Measurements from ENCODE around the gene STAP1.

STAP1 gene

GRCh38 chr4:67580577-67580976 is 22.1 kb downstream of the STAP1 start:
- no peaks in the 10 kb centered on the region for H3K36me3 ChIP-seq (ENCODE audit: control insufficient read depth, insufficient read depth, low read length)
- WGBS, 2 experiments (ENCODE audit: insufficient coverage in 2 of 2): 80% methylated on average over 1 of the region's 3 CpGs; no CpG with 5 or more reads in 1 of the 2 experiments
- no peaks in the 10 kb centered on the region for H3K4me1 ChIP-seq (ENCODE audit: control insufficient read depth, insufficient read depth, low read length, poor library complexity, severe bottlenecking)
- no peak overlapping the region for H3K4me3 ChIP-seq (ENCODE audit: extremely low read depth, insufficient read depth, low read length, poor library complexity, severe bottlenecking)
- H3K9me3 ChIP-seq (ENCODE audit: control insufficient read depth, low read length): no peaks in the 10 kb centered on the region
- no peak overlapping the region for H3K27ac ChIP-seq (ENCODE audit: low read depth, low read length, severe bottlenecking)

GRCh38 chr4:67581208-67581857 is 22.8 kb downstream of the STAP1 start:
- Histone ChIP-seq H3K36me3 (ENCODE audit: control insufficient read depth, insufficient read depth, low read length) (no peaks in the 10 kb centered on the region), H3K9me3 (ENCODE audit: control insufficient read depth, low read length) (no peaks in the 10 kb centered on the region), H3K4me3 (ENCODE audit: extremely low read depth, insufficient read depth, low read length, poor library complexity, severe bottlenecking) (no peak overlapping the region), H3K27ac (ENCODE audit: low read depth, low read length, severe bottlenecking) (no peak overlapping the region), H3K4me1 (ENCODE audit: control insufficient read depth, insufficient read depth, low read length, poor library complexity, severe bottlenecking) (no peaks in the 10 kb centered on the region)
- 82 to 88% methylated on average over 4 to 6 of the region's 8 CpGs for WGBS, 2 experiments (ENCODE audit: insufficient coverage in 2 of 2)

- H3K4me1 ChIP-seq (ENCODE audit: control insufficient read depth, insufficient read depth, low read length, poor library complexity, severe bottlenecking): no peaks in the 10 kb centered on the region
- H3K4me3 ChIP-seq (ENCODE audit: extremely low read depth, insufficient read depth, low read length, poor library complexity, severe bottlenecking): no peak overlapping the region
- H3K27ac ChIP-seq (ENCODE audit: low read depth, low read length, severe bottlenecking): no peak overlapping the region
- no peaks in the 10 kb centered on the region for H3K9me3 ChIP-seq (ENCODE audit: control insufficient read depth, low read length)
- no CpG with 5 or more reads among the region's 2 CpGs for WGBS, 2 experiments (ENCODE audit: insufficient coverage in 2 of 2)
- H3K36me3 ChIP-seq (ENCODE audit: control insufficient read depth, insufficient read depth, low read length): no peaks in the 10 kb centered on the region
Measured at GRCh38 chr4:67581913-67582312, 23.4 kb downstream of the STAP1 start.

GRCh38 chr4:67584496-67584895 is 26.0 kb downstream of the STAP1 start:
- H3K4me1 ChIP-seq (ENCODE audit: control insufficient read depth, insufficient read depth, low read length, poor library complexity, severe bottlenecking): no peaks in the 10 kb centered on the region
- H3K9me3 ChIP-seq (ENCODE audit: control insufficient read depth, low read length): no peaks in the 10 kb centered on the region
- no peak overlapping the region for H3K4me3 ChIP-seq (ENCODE audit: extremely low read depth, insufficient read depth, low read length, poor library complexity, severe bottlenecking)
- no peak overlapping the region for H3K27ac ChIP-seq (ENCODE audit: low read depth, low read length, severe bottlenecking)
- H3K36me3 ChIP-seq (ENCODE audit: control insufficient read depth, insufficient read depth, low read length): no peaks in the 10 kb centered on the region

GRCh38 chr4:67587156-67587555 is 28.6 kb downstream of the STAP1 start:
- no CpG with 5 or more reads among the region's 3 CpGs for WGBS, 2 experiments (ENCODE audit: insufficient coverage in 2 of 2)
- no peaks in the 10 kb centered on the region for H3K4me1 ChIP-seq (ENCODE audit: control insufficient read depth, insufficient read depth, low read length, poor library complexity, severe bottlenecking)
- no peak overlapping the region for H3K27ac ChIP-seq (ENCODE audit: low read depth, low read length, severe bottlenecking)
- no peaks in the 10 kb centered on the region for H3K9me3 ChIP-seq (ENCODE audit: control insufficient read depth, low read length)
- no peak overlapping the region for H3K4me3 ChIP-seq (ENCODE audit: extremely low read depth, insufficient read depth, low read length, poor library complexity, severe bottlenecking)
- H3K36me3 ChIP-seq (ENCODE audit: control insufficient read depth, insufficient read depth, low read length): no peaks in the 10 kb centered on the region

- H3K36me3 ChIP-seq (ENCODE audit: control insufficient read depth, insufficient read depth, low read length): no peaks in the 10 kb centered on the region
- WGBS, 2 experiments (ENCODE audit: insufficient coverage in 2 of 2): 100% methylated on average over 1 to 2 of the region's 2 CpGs
- no peaks in the 10 kb centered on the region for H3K4me1 ChIP-seq (ENCODE audit: control insufficient read depth, insufficient read depth, low read length, poor library complexity, severe bottlenecking)
- H3K27ac ChIP-seq (ENCODE audit: low read depth, low read length, severe bottlenecking): no peak overlapping the region
- H3K9me3 ChIP-seq (ENCODE audit: control insufficient read depth, low read length): no peaks in the 10 kb centered on the region
- no peak overlapping the region for H3K4me3 ChIP-seq (ENCODE audit: extremely low read depth, insufficient read depth, low read length, poor library complexity, severe bottlenecking)
Measured at GRCh38 chr4:67593741-67594175, 35.2 kb downstream of the STAP1 start.

- no peaks in the 10 kb centered on the region for H3K36me3 ChIP-seq (ENCODE audit: control insufficient read depth, insufficient read depth, low read length)
- no peaks in the 10 kb centered on the region for H3K4me1 ChIP-seq (ENCODE audit: control insufficient read depth, insufficient read depth, low read length, poor library complexity, severe bottlenecking)
- H3K27ac ChIP-seq (ENCODE audit: low read depth, low read length, severe bottlenecking): no peak overlapping the region
- H3K4me3 ChIP-seq (ENCODE audit: extremely low read depth, insufficient read depth, low read length, poor library complexity, severe bottlenecking): no peak overlapping the region
- no peaks in the 10 kb centered on the region for H3K9me3 ChIP-seq (ENCODE audit: control insufficient read depth, low read length)
- 92 to 93% methylated on average over 2 of the region's 2 CpGs for WGBS, 2 experiments (ENCODE audit: insufficient coverage in 2 of 2)
Measured at GRCh38 chr4:67603310-67604028, 44.9 kb downstream of the STAP1 start.

GRCh38 chr4:67604029-67604381 is 45.5 kb downstream of the STAP1 start:
- Histone ChIP-seq H3K36me3 (ENCODE audit: control insufficient read depth, insufficient read depth, low read length) (no peaks in the 10 kb centered on the region), H3K4me1 (ENCODE audit: control insufficient read depth, insufficient read depth, low read length, poor library complexity, severe bottlenecking) (no peaks in the 10 kb centered on the region), H3K4me3 (ENCODE audit: extremely low read depth, insufficient read depth, low read length, poor library complexity, severe bottlenecking) (no peak overlapping the region), H3K27ac (ENCODE audit: low read depth, low read length, severe bottlenecking) (no peak overlapping the region), H3K9me3 (ENCODE audit: control insufficient read depth, low read length) (no peaks in the 10 kb centered on the region)
- WGBS, 2 experiments (ENCODE audit: insufficient coverage in 2 of 2): no CpG with 5 or more reads among the region's 2 CpGs

- Histone ChIP-seq H3K36me3 (ENCODE audit: control insufficient read depth, insufficient read depth, low read length) (no peaks in the 10 kb centered on the region), H3K9me3 (ENCODE audit: control insufficient read depth, low read length) (no peaks in the 10 kb centered on the region), H3K4me3 (ENCODE audit: extremely low read depth, insufficient read depth, low read length, poor library complexity, severe bottlenecking) (no peak overlapping the region), H3K27ac (ENCODE audit: low read depth, low read length, severe bottlenecking) (no peak overlapping the region), H3K4me1 (ENCODE audit: control insufficient read depth, insufficient read depth, low read length, poor library complexity, severe bottlenecking) (no peaks in the 10 kb centered on the region)
- WGBS, 2 experiments (ENCODE audit: insufficient coverage in 2 of 2): 100% methylated on average over 1 of the region's 3 CpGs; no CpG with 5 or more reads in 1 of the 2 experiments
Measured at GRCh38 chr4:67604749-67605148, 46.2 kb downstream of the STAP1 start.

GRCh38 chr4:67608027-67608426 is 49.5 kb downstream of the STAP1 start:
- Histone ChIP-seq H3K27ac (ENCODE audit: low read depth, low read length, severe bottlenecking) (no peak overlapping the region), H3K4me1 (ENCODE audit: control insufficient read depth, insufficient read depth, low read length, poor library complexity, severe bottlenecking) (no peaks in the 10 kb centered on the region), H3K36me3 (ENCODE audit: control insufficient read depth, insufficient read depth, low read length) (no peaks in the 10 kb centered on the region), H3K9me3 (ENCODE audit: control insufficient read depth, low read length) (no peaks in the 10 kb centered on the region), H3K4me3 (ENCODE audit: extremely low read depth, insufficient read depth, low read length, poor library complexity, severe bottlenecking) (no peak overlapping the region)
- WGBS, 2 experiments (ENCODE audit: insufficient coverage in 2 of 2): 88 to 100% methylated on average over 1 to 3 of the region's 4 CpGs

- H3K4me1 ChIP-seq (ENCODE audit: control insufficient read depth, insufficient read depth, low read length, poor library complexity, severe bottlenecking): no peaks in the 10 kb centered on the region
- H3K36me3 ChIP-seq (ENCODE audit: control insufficient read depth, insufficient read depth, low read length): peaks cover 22% of the 10 kb centered on the region
- WGBS, 2 experiments (ENCODE audit: insufficient coverage in 2 of 2): 74 to 100% methylated on average over 2 of the region's 4 CpGs
- no peaks in the 10 kb centered on the region for H3K9me3 ChIP-seq (ENCODE audit: control insufficient read depth, low read length)
- no peak overlapping the region for H3K4me3 ChIP-seq (ENCODE audit: extremely low read depth, insufficient read depth, low read length, poor library complexity, severe bottlenecking)
- H3K27ac ChIP-seq (ENCODE audit: low read depth, low read length, severe bottlenecking): no peak overlapping the region
Measured at GRCh38 chr4:67614186-67614585, 55.7 kb downstream of the STAP1 start.
